ENCODE results near the gene MS4A14.
A peak's percentile ranks its signal among the peaks of the same experiment; 100 is the strongest.
"Not testable (repeated sequence)": the region's sequence is repeated elsewhere in the genome, so short reads cannot be mapped to it uniquely, and the experiment has no call there.

The MS4A14 gene

GRCh38 chr11:60396382-60396781 is at the start of gene MS4A14:
Gene MS4A14 (plus strand): TSS chr11:60396459. CDS start chr11:60396579, 120 bp downstream.
- no peak for DNase-seq

- DNase-seq = no peak
Measured at GRCh38 chr11:60347084-60347797, 49.0 kb upstream of the MS4A14 start.

- no peak for DNase-seq
Measured at GRCh38 chr11:60348116-60348515, 48.1 kb upstream of the MS4A14 start.

- DNase-seq = peak; percentile 2 to 31
Measured at GRCh38 chr11:60349990-60350389, 46.3 kb upstream of the MS4A14 start.

- DNase-seq = no peak
Measured at GRCh38 chr11:60357771-60358170, 38.5 kb upstream of the MS4A14 start.

- no peak for DNase-seq
Measured at GRCh38 chr11:60360621-60361020, 35.6 kb upstream of the MS4A14 start.

GRCh38 chr11:60362241-60362640 is 34.0 kb upstream of the MS4A14 start:
- no peak for DNase-seq

- peak; percentile 82 to 83 for DNase-seq
Measured at GRCh38 chr11:60363542-60364470, 32.5 kb upstream of the MS4A14 start.

GRCh38 chr11:60366262-60366904 is 29.9 kb upstream of the MS4A14 start:
- DNase-seq = not testable (repeated sequence)

- DNase-seq = peak; percentile 21 to 37
Measured at GRCh38 chr11:60367009-60367408, 29.2 kb upstream of the MS4A14 start.

GRCh38 chr11:60367896-60368295 is 28.4 kb upstream of the MS4A14 start:
- DNase-seq = no peak

- no peak for DNase-seq
Measured at GRCh38 chr11:60370252-60370810, 25.9 kb upstream of the MS4A14 start.

GRCh38 chr11:60370811-60371298 is 25.4 kb upstream of the MS4A14 start:
- DNase-seq = no peak

- DNase-seq = no peak
Measured at GRCh38 chr11:60371386-60371785, 24.9 kb upstream of the MS4A14 start.

- no peak for DNase-seq
Measured at GRCh38 chr11:60371854-60372253, 24.4 kb upstream of the MS4A14 start.

- DNase-seq = no peak
Measured at GRCh38 chr11:60372767-60373166, 23.5 kb upstream of the MS4A14 start.

- no peak for DNase-seq
Measured at GRCh38 chr11:60375316-60375715, 20.9 kb upstream of the MS4A14 start.

- no peak for DNase-seq
Measured at GRCh38 chr11:60376601-60377000, 19.7 kb upstream of the MS4A14 start.

- peak in 1 of 2 experiments; percentile 11 for DNase-seq
Measured at GRCh38 chr11:60377401-60378136, 18.7 kb upstream of the MS4A14 start.

- peak; percentile 94 to 96 for DNase-seq
Measured at GRCh38 chr11:60378354-60378753, 17.9 kb upstream of the MS4A14 start, which contains the start of gene MS4A7. Gene MS4A7 (plus strand): TSS chr11:60378532. CDS start chr11:60383142, 4,610 bp downstream.

- peak in 1 of 2 experiments; percentile 27 for DNase-seq
Measured at GRCh38 chr11:60389279-60389910, 6.9 kb upstream of the MS4A14 start.
